ENCODE results near the gene CYB561. TPM values are rescaled to one million over a fixed set of nuclear protein-coding genes. Genes with fewer than 3 reads are reported as not detected.

Gene CYB561
- total RNA-seq, 2 donors from 2014 or later = 13.4 to 13.7 TPM

- DNase-seq (ENCODE audit: low spot score) = no peak
- Histone ChIP-seq H3K36me3 (no peaks in the 10 kb centered on the region), H3K9me3 (no peaks in the 10 kb centered on the region), H3K4me1 (no peaks in the 10 kb centered on the region), H3K4me3 (no peak overlapping the region), H3K27ac (no peak overlapping the region), H3K27me3 (no peaks in the 10 kb centered on the region)
- no peak for TF ChIP-seq CTCF (IDR thresholded peaks at IDR 0.05)
Measured at GRCh38 chr17:63487014-63487339, 40.9 kb upstream of the CYB561 start.

DNA sequence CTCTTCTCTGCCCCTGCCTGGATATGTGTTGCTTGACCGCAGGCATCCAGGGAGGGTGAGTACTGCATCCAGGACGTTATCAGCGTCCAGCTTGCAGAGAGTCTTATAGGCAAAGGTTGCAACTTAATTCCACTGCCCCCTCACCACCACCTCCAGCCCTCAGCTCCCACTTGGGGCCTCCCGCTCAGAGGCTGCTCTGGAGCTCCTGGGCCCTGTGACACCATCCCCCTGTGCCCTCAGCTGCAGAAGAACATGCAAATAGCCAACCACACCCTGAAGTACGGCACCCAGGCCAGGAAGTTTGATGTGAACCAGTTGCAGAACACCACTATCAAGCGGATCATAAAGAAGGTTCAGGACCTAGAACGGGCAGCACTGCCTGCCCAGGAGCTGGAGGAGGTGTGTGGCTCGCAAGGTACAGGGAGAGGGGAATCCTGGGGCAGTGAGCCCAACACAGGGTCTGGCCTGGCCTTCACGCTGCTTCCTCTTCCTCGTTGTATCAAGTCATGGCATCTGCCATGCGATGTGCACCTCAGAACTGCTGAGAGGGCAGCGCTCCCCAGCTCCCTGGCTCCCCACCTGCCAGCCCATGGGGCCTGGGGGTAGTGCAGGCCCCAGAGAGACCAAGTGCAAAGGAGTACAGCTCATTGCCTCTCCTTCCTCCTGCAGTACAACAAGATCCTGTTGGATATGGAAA is 40.4 kb upstream of the CYB561 start:
- H3K27ac ChIP-seq = no peak overlapping the region
- H3K4me3 ChIP-seq = no peak overlapping the region
- no peaks in the 10 kb centered on the region for H3K9me3 ChIP-seq
- no peak for TF ChIP-seq CTCF (IDR thresholded peaks at IDR 0.05)
- DNase-seq (ENCODE audit: low spot score) = no peak
- no peaks in the 10 kb centered on the region for H3K4me1 ChIP-seq
- H3K36me3 ChIP-seq = no peaks in the 10 kb centered on the region
- no peaks in the 10 kb centered on the region for H3K27me3 ChIP-seq

DNA sequence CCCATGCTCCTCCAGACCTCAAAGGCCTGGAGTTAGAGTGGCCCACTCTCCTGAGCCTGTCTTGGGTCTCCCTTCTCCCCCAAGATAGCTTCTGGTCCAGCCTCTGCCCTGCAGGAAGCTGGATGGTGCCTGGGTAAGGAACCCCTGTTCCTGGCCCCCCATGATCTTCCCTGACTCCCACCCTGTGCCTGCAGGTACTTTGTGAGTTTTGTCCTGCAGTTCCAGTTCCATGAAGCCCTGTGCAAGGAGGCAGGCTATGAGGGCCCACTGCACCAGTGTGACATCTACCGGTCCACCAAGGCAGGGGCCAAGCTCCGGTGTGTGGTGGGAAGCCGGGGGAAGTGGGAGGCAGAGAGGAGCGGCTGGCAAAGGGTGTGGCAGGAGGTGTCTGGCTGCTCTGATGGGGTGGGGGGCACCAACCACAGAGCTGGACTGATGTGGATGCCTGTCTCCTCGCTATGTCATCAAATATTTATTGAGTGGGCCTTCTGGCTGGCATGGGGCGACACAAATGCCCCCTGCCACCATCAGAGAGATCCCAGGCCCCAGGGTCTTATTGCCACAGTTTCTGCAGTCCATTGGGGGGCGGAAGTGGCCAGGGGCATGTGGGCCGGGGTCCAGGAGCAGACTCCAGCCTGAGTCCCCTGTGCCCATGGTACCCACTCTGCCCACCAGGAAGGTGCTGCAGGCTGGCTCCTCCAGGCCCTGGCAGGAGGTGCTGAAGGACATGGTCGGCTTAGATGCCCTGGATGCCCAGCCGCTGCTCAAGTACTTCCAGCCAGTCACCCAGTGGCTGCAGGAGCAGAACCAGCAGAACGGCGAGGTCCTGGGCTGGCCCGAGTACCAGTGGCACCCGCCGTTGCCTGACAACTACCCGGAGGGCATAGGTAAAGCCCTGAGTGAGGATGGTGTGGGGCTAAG is 37.8 kb upstream of the CYB561 start:
- H3K36me3 ChIP-seq = no peaks in the 10 kb centered on the region
- H3K27me3 ChIP-seq = no peaks in the 10 kb centered on the region
- DNase-seq (ENCODE audit: low spot score) = no peak
- no peaks in the 10 kb centered on the region for H3K9me3 ChIP-seq
- H3K4me1 ChIP-seq = peaks cover 0 to 3% of the 10 kb centered on the region in 2 donors
- H3K27ac ChIP-seq = no peak overlapping the region
- H3K4me3 ChIP-seq = no peak overlapping the region
- no peak for TF ChIP-seq CTCF (IDR thresholded peaks at IDR 0.05)

DNA sequence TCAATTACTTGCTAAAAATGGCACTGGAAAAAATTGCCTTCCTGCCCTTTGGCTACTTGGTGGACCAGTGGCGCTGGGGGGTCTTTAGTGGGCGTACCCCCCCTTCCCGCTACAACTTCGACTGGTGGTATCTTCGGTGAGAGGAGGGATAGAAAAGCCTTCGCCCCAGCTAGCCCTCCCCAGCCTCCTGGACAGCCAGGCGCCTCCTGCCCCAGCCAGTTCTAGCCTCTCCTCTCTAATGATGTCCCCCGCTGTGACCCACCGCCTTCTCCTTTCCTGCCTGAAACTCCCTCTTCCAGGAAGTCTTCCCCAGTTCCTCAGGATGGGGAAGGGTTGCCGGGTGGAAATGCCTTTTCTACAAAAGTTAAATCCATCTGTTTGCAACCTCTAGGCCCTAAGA is 36.9 kb upstream of the CYB561 start:
- DNase-seq (ENCODE audit: low spot score) = no peak
- Histone ChIP-seq H3K4me1 (peaks cover 0 to 12% of the 10 kb centered on the region in 2 donors), H3K27ac (no peak overlapping the region), H3K27me3 (no peaks in the 10 kb centered on the region), H3K4me3 (no peak overlapping the region), H3K36me3 (no peaks in the 10 kb centered on the region), H3K9me3 (no peaks in the 10 kb centered on the region)
- no peak for TF ChIP-seq CTCF (IDR thresholded peaks at IDR 0.05)

- no peaks in the 10 kb centered on the region for H3K36me3 ChIP-seq
- TF ChIP-seq CTCF (IDR thresholded peaks at IDR 0.05) = no peak
- no peaks in the 10 kb centered on the region for H3K27me3 ChIP-seq
- no peak overlapping the region for H3K4me3 ChIP-seq
- H3K4me1 ChIP-seq = peaks cover 0 to 17% of the 10 kb centered on the region in 2 donors
- H3K9me3 ChIP-seq = no peaks in the 10 kb centered on the region
- no peak for DNase-seq (ENCODE audit: low spot score)
- no peak overlapping the region for H3K27ac ChIP-seq
Measured at GRCh38 chr17:63482509-63482908, 36.4 kb upstream of the CYB561 start.

All from right atrium auricular region (tissue), 2 donors.